Measurements from ENCODE around the gene KLF16.

KLF16 gene

DNA sequence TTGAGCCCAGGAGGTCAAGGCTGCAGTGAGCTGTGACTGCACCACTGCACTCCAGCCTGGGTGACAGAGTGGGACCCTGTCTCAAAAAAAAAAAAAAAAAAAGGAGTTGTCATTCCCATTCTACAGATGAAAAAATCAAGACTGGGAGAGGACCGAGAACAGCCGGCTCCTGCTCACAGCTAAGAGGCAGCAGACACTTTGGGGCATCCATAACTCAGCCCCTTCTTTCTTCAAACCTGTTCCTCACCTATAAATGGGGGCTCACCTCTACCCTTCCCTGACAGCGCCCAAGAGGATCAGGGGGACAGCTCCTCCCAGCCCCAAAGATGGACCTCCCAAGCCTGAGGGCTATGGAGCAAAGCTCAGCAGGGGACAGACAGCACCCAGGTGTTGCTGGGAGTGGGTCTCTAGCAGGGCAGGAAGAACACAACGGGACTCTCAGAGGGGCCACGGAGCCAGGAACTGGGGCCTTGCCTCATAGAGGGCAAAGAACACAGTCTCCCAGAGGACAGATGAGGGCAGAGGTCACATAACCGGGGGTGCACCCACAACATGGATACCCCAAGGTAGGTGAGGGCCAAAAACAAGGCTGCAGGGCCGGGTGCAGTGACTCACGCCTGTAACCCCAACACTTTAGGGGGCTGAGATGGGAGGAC, 3.4 kb upstream of the KLF16 start:
- H3K9me3 Mint-ChIP-seq = no peaks in the 10 kb centered on the region
- H3K36me3 Mint-ChIP-seq (ENCODE audit: low read depth) = peaks cover 6% of the 10 kb centered on the region
- H3K27ac Mint-ChIP-seq = no peak overlapping the region
- no peaks in the 10 kb centered on the region for H3K27me3 Mint-ChIP-seq
- no peak for ATAC-seq
- DNase-seq = no peak
- H3K4me3 Mint-ChIP-seq = no peak overlapping the region
- H3K4me1 Mint-ChIP-seq = peaks cover 15% of the 10 kb centered on the region

DNA sequence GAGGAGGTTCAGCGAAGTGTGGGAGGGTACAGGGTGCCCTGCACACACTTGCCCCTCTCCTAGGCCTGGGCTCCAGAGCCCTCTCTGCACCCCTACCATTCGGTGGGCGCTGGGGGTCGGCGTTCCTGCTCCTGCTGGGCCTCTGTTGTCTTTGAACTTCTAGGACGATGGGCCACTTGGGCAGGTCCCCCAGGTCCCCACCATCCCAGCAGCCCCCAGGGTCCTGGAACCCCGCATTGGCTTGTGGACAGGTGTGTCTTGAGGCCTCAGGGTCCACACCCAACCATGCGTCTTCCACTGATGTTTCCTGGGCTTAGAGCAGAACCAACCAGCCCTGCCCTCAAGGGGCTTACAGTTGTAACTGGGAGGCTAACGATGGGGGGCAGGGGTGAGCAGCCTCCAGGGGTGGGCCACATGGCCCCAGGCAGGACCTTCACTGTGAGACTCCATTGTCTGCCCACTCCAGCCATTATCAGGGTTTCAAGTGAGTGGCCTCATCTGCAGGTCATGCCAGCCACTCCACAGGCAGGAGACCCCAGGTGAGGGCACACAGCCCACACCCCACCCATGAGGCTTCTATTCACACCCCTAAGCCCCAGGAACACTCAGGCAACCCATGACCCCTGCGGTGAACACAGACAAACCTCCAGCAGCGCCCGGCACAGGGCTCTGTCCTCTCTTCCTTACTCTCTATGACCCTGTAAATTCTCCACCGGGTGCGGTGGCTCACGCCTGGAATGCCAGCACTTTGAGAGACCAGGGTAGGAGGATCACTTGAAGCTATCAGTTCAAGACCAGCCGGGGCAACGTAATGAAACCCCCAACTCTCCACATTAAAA, 2.0 kb upstream of the KLF16 start:
- Mint-ChIP-seq H3K27me3 (no peaks in the 10 kb centered on the region), H3K27ac (peak overlapping the region; percentile 73), H3K4me1 (peaks cover 28% of the 10 kb centered on the region), H3K4me3 (peak overlapping the region; percentile 75), H3K36me3 (ENCODE audit: low read depth) (peaks cover 6% of the 10 kb centered on the region), H3K9me3 (no peaks in the 10 kb centered on the region)
- ATAC-seq (no peak), DNase-seq (no peak)

DNA sequence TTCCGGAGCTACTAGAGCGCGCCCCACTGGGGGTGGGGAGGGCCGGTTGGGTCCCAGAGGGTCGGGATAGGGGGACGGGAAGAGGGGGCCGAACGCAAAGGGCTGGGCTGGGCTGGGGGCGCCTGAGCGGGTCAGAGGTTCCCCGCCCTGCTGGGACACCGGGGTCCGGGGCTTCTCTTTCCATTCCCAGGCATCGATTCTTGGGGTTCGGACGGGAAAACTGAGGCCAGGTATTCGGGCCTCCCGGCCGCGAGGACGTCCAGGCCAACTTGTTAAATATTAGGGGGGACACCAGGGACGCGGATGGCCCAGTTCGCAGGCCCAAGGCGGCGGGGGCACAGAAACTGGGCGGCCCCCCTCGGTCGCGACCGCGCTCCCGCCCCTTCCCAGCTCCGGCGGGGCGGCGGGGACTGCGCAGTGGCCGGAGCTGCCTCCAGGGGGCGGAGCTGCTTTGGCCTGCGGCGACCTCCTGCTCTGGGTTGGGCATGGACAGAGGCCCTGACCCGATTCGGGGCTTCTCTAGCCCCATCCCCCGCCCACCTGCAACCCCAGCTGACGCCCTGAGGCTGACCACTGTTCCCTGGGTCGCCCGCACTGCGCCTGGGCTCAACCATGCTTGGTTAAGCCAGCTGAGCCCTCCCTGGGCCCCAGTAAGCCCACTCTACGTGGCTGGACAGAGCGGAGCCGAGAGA, 1.2 kb upstream of the KLF16 start:
- Mint-ChIP-seq H3K9me3 (no peaks in the 10 kb centered on the region), H3K4me1 (peaks cover 33% of the 10 kb centered on the region), H3K27me3 (no peaks in the 10 kb centered on the region), H3K4me3 (peak overlapping the region; percentile 75), H3K36me3 (ENCODE audit: low read depth) (peaks cover 6% of the 10 kb centered on the region), H3K27ac (peak overlapping the region; percentile 52)
- ATAC-seq (peak; percentile 33), DNase-seq (peak; percentile 81)

DNA sequence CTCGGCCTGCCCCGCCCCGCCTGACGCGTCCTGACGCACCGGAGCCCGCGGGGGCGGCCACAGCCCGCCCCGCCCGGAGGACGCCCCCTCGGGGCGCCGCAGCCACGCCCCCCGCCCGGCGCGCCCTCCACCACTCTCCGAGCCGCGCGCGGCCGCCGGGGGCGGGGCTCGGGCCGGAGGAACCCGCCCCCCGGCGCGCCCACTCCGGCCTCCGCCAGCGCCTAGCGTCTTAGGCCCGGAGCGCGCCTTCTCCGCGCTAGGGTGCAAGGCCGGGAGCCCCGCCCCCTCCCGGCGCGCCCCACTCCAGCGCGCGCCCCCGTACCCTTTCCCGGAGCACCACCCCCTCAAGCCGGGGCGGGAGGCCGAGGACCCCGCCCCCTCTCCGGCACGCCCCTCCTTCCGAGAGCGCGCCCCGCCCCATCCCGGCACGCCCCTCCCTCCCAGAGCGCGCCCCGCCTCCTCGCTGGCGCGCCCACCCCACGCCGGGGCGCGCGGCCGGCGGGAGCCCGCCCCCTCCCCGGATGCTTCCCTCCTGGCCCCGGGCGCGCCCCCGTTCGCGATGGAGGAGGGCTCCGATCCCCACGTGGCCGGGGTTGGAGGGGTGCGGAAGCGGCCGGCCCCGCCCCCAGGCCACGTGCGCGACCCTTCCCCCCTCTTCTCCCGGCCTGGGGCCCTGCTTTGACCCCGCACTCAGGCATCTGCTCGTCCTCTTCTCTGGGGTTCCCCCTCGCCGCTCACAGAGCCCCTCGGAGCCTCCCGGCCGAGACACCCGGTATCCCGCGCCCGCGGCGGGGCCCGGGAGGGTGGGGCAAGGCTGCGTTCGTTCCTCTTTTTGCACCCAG, 480 bp upstream of the KLF16 start:
- peaks cover 35% of the 10 kb centered on the region for H3K4me1 Mint-ChIP-seq
- peak; percentile 61 for ATAC-seq
- peak; percentile 96 for DNase-seq
- H3K4me3 Mint-ChIP-seq = peak overlapping the region; percentile 75
- H3K36me3 Mint-ChIP-seq (ENCODE audit: low read depth) = peaks cover 6% of the 10 kb centered on the region
- H3K27me3 Mint-ChIP-seq = no peaks in the 10 kb centered on the region
- H3K27ac Mint-ChIP-seq = peak overlapping the region; percentile 49
- H3K9me3 Mint-ChIP-seq = no peaks in the 10 kb centered on the region

DNA sequence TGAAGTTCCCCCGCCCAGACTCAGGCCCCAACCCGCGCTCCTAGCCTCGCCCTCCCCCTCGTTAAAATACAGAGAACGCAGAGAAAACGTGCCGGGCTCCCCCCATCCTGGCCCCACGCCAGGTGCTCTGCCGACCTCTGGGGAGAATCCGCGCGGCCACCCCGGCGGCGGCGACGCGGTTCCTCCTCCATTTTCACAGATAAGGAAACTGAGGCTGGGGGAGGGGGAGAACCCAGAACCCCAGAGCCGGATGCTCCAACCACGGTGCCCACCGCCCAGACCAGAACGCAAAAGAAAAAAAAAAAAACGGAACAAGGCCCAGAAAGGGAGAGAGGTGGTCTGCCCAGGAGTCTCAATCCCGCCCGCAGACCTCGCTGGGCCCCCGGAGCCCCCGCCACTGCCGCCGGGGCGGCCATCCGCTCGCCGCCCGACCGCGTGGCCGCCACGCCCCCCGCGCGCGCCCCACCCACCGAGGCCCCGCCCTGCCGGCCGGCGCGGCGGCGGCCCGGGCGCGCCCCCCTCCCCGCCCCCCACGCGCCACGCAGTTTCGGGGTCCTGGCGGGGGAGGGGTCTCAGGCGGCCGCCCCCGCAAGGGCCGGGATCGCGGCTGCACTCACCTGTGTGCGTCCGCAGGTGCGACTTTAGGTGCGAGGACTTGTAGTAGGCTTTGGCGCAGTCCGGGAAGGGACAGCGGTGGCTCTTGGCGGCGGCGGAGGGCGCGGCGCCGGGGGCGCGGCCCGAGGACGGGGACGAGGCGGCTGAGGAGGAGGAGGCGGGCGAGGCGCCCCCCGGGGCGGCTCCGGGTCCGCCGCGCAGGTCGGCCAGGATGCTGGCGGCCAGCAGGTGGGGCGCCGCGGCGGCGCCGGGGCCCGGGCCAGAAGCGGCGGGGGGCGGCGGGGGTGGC, 703 bp downstream of the KLF16 start:
- Mint-ChIP-seq H3K4me1 (peaks cover 42% of the 10 kb centered on the region), H3K9me3 (no peaks in the 10 kb centered on the region), H3K4me3 (peak overlapping the region; percentile 89), H3K36me3 (ENCODE audit: low read depth) (peaks cover 6% of the 10 kb centered on the region), H3K27me3 (no peaks in the 10 kb centered on the region), H3K27ac (peak overlapping the region; percentile 92)
- DNase-seq (peak; percentile 74), ATAC-seq (peak; percentile 4)

DNA sequence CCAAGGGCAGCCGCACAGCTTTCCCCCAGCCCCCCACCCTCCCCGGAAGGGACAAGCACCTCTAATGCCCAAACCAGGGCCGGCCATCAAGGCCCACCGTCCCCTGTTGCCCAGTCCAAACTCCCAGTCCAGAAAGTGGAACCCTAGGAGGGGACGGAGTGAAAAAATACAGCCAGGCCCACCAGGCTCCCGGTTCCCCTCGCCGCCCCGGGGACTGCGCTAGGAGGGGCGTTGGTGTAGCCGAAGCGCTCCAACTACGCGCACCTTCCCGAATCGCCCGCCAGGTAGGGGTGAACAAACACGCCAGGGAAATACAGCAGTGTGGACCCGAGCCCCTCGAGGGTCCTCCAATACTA, 1.3 kb downstream of the KLF16 start:
- DNase-seq (no peak), ATAC-seq (no peak)
- peak overlapping the region; percentile 89 for H3K4me3 Mint-ChIP-seq
- peaks cover 40% of the 10 kb centered on the region for H3K4me1 Mint-ChIP-seq
- H3K27me3 Mint-ChIP-seq = no peaks in the 10 kb centered on the region
- H3K36me3 Mint-ChIP-seq (ENCODE audit: low read depth) = peaks cover 6% of the 10 kb centered on the region
- H3K27ac Mint-ChIP-seq = peak overlapping the region; percentile 92
- H3K9me3 Mint-ChIP-seq = no peaks in the 10 kb centered on the region

DNA sequence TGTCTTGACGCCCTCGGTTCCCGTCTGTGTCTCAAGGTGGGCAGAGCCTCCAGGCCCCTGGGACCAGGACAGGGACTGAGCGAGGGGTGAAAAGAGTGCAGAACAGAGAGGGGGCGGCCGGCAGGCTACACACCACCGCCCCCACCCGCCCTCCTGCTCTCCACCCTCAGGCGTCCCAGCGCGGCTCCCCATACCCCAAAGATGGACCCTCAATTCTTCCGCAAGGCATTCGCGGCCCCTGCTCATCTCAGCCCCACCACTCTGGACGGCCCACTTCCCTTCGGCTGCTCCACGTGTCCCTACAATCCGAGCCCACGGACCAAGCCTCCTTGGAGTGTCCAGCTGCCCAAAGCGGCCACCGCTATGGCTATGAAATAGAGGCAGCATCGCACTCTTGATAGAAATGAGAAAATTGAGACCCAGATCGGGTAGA, 1.8 kb downstream of the KLF16 start:
- DNase-seq (no peak), ATAC-seq (no peak)
- peak overlapping the region; percentile 92 for H3K27ac Mint-ChIP-seq
- peaks cover 40% of the 10 kb centered on the region for H3K4me1 Mint-ChIP-seq
- H3K36me3 Mint-ChIP-seq (ENCODE audit: low read depth) = peaks cover 6% of the 10 kb centered on the region
- H3K27me3 Mint-ChIP-seq = no peaks in the 10 kb centered on the region
- H3K9me3 Mint-ChIP-seq = no peaks in the 10 kb centered on the region
- H3K4me3 Mint-ChIP-seq = peak overlapping the region; percentile 89

DNA sequence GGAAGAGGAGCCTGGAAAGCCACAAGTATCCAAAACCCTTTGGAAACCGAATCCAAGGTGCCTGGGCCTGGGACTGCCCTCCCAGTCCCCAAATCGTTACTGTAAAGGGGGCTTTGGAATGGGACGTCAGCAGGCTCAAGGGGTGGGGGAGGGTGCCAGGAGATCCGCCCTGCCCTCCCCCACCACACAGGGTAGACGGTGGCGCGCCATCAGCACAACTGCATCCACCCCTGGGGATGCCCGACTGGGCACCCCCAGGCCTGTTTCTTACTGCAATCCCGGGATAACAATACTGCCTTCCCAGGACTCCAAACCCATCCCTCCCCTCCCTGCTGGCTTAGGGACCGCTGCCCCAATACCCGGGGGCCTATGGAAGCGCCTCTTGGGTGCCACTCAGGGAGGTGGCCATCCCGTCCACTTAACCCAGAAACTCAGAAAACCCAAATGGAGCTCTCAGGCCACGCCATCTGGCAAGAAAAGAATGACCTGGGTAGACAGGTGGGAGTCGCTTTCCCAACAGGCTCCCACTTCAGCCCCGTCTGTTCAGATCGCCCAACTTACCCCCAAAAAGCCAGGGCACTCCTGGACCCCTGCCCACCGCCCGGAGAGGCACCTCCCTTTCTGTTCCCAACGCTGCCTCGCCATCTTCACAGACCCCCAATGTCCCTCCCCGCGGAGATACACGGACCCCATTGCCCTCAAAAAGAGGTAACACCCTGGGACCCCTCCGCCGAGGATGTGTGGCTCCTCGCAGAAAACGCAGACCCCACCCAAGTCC, 2.4 kb downstream of the KLF16 start:
- ATAC-seq (no peak), DNase-seq (no peak)
- H3K9me3 Mint-ChIP-seq = no peaks in the 10 kb centered on the region
- H3K27ac Mint-ChIP-seq = peak overlapping the region; percentile 92
- H3K27me3 Mint-ChIP-seq = no peaks in the 10 kb centered on the region
- peak overlapping the region; percentile 89 for H3K4me3 Mint-ChIP-seq
- H3K4me1 Mint-ChIP-seq = peaks cover 44% of the 10 kb centered on the region
- H3K36me3 Mint-ChIP-seq (ENCODE audit: low read depth) = peaks cover 6% of the 10 kb centered on the region

DNA sequence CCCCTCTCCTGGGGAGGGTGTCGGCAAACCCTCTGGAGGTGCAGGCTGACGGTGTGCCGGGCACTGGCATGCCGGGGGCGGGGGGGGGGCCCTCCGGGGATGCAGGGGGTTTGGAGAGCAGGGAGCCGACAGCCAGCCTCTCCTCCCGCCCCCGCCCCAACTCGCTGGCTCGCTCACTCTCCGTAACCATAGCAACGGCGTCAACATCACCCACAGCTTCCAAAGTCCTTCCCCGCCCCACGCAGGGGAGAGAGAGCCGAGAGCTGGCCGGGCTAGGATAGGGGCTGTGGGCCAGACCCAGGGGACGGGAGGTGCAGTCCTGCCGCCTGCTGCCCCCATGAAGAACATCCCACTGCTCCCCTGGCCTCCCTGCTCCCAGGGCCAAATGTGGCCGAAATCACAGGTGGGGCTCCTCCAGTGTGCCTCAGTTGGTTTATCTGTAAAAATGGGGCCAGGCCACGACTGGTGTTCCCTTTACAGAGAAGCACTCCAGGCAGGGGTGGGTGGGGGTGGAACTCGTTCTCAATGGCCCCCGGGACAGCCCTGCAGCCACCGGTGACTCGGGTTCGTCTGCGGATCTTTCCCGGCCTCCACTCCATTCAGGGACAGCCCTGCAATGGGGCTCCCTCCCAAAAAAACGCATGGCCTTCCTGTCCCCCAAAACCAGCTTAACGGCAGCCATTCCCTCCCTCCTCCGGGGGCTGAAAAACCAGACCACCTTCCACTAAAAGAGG, 3.2 kb downstream of the KLF16 start:
- peak overlapping the region; percentile 89 for H3K4me3 Mint-ChIP-seq
- H3K36me3 Mint-ChIP-seq (ENCODE audit: low read depth) = peaks cover 6% of the 10 kb centered on the region
- no peaks in the 10 kb centered on the region for H3K27me3 Mint-ChIP-seq
- H3K4me1 Mint-ChIP-seq = peaks cover 42% of the 10 kb centered on the region
- ATAC-seq (no peak), DNase-seq (no peak)
- H3K9me3 Mint-ChIP-seq = no peaks in the 10 kb centered on the region
- H3K27ac Mint-ChIP-seq = no peak overlapping the region

DNA sequence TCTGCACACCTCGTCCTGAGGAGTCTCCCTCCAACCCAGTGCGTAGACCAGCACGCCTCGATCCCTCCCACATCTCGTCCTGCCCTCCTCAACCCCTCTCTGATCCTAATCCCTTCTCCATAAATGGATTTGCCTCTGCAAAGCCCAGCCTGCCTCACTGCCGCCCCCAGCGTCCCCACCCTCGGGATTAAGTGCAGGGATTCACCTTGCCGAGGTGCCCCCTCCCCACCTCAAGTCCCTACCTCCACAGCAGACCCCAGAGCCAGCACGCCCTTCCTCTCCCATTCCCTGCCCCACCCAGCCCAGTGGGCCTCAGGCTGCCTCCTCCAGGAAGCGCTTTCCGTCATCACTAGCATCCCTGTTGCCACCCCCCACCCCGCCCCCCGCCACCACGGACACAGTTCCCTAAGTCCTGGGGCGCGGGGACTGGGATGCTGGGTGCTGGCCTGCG, 4.0 kb downstream of the KLF16 start:
- no peak for DNase-seq
- Mint-ChIP-seq H3K9me3 (no peaks in the 10 kb centered on the region), H3K4me1 (peaks cover 45% of the 10 kb centered on the region), H3K27ac (peak overlapping the region; percentile 71), H3K36me3 (ENCODE audit: low read depth) (peaks cover 6% of the 10 kb centered on the region), H3K4me3 (no peak overlapping the region), H3K27me3 (no peaks in the 10 kb centered on the region)
- ATAC-seq = no peak

DNA sequence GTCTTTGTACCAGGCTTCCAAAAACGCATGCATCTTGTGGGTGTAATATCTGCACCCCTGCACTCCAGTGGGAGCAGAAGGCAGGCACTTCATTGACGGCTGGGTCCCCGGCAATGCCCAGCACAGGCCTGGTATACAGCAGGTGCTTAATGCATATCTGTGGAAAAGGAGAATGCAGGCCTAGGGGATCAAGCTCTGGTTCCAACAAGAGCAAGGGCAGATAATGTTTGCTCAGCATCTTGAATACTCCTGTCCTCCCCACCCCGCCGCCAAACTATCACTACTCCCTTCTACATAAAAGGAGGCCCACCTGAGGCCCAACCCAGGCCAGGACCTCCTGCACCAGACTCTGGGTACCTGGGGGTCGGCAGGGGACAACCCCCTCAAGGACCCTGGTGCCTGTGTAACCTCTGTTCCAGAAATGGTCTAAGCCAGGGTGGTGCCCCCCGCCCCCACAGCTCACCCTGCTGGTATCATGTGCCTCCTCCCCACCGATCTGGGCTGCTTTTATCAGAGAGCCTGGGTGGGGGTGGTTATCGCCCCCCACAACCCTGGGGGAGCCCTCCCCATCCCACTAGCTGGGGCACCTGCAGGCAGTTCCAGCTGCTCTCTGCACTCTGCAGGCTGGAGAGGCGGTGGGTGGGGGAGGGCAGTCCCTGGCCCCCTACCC, 4.8 kb downstream of the KLF16 start:
- H3K27me3 Mint-ChIP-seq = no peaks in the 10 kb centered on the region
- H3K36me3 Mint-ChIP-seq (ENCODE audit: low read depth) = peaks cover 6% of the 10 kb centered on the region
- H3K27ac Mint-ChIP-seq = no peak overlapping the region
- DNase-seq = no peak
- H3K9me3 Mint-ChIP-seq = no peaks in the 10 kb centered on the region
- ATAC-seq = no peak
- H3K4me3 Mint-ChIP-seq = peak overlapping the region; percentile 67
- peaks cover 47% of the 10 kb centered on the region for H3K4me1 Mint-ChIP-seq

All from activated naive CD8-positive, alpha-beta T cell treated with anti-CD3 and anti-CD28 coated beads, Interleukin-2, amount 50 U/mL, for 24 hours (primary cell).